Measurements from ENCODE around the gene HEXIM2.

HEXIM2 gene

DNA sequence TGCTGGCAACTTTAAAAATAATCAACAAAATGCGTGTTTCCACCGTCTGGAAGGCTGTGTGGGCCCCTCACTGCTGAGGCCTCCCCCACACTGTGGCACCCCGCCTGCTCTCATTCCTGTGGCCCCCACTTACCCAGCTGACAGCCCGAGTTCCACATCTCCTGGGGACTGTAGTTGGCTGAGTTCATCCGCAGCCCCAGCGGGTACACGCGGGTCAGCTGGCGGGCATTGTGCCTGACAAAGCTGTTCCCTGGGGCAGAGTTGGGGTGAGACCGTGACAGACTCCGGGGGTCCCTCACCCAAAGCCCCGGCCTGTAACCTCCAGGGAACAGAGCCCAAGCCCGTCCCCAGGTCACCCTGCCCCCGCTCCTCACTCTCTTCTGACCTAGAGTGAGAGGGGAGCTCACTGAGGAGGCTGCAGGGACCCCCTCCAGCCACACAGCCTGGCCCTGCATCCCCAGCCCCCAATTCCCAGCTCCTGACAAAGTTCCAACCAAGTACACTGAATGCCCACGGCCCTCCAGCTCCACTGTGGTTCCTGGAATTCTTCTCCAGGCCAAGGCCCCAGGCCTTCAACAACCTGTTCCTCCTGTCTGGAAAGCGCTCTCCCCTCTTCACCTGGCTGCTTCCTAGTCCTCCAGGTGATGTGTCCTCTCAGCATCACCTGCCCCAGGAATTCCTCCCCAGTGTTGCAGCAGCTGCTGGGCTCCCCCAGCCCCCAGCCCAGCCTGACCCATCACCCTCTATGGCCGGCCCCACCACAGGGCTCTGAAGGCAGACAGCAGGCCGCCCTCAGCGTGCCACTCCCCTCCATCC, 47.4 kb upstream of the HEXIM2 start:
- no peak overlapping the region for H3K27ac ChIP-seq (ENCODE audit: low read length, poor library complexity, severe bottlenecking)
- H2AFZ ChIP-seq (ENCODE audit: low read depth, low read length) = no peak overlapping the region
- H2AK5ac ChIP-seq (ENCODE audit: low read length, severe bottlenecking) = no peak overlapping the region
- WGBS = 92% methylated on average over 19 of the region's 19 CpGs
- no peak overlapping the region for H3K4me2 ChIP-seq (ENCODE audit: low read length, poor library complexity, severe bottlenecking)
- H3K9ac ChIP-seq (ENCODE audit: low read length) = no peak overlapping the region
- no peaks in the 10 kb centered on the region for H3K9me3 ChIP-seq (ENCODE audit: control insufficient read depth, low read length)
- H3K4me1 ChIP-seq (ENCODE audit: control insufficient read depth, insufficient read depth, low read depth, low read length) = peaks cover 43% of the 10 kb centered on the region
- H3K79me1 ChIP-seq (replicated peaks; ENCODE audit: low read length, poor library complexity, severe bottlenecking) = peaks cover 30% of the 10 kb centered on the region
- H3K23ac ChIP-seq (ENCODE audit: low read length in 2 of 2) = no peak overlapping the region
- no peak overlapping the region for H3K4me3 ChIP-seq (ENCODE audit: insufficient read depth in 1 of 2, low read depth in 1 of 2, low read length in 2 of 2)
- no peak overlapping the region for H2BK5ac ChIP-seq (ENCODE audit: low read depth, low read length, poor library complexity, severe bottlenecking)
- H4K8ac ChIP-seq (ENCODE audit: low read length) = no peak overlapping the region
- H4K91ac ChIP-seq (ENCODE audit: low read length) = peak overlapping the region; percentile 20
- DNase-seq = no peak
- H3K27me3 ChIP-seq (ENCODE audit: control insufficient read depth in 1 of 2, insufficient read depth in 1 of 2, low read length in 2 of 2) = no peaks in the 10 kb centered on the region
- no peak overlapping the region for H2BK120ac ChIP-seq (ENCODE audit: low read depth, low read length)
- H2BK12ac ChIP-seq (ENCODE audit: low read length in 2 of 2) = no peak overlapping the region
- H2BK15ac ChIP-seq (ENCODE audit: low read depth, poor library complexity, severe bottlenecking) = peak overlapping the region; percentile 20
- no peak overlapping the region for H3K14ac ChIP-seq (ENCODE audit: low read length in 2 of 2)
- no peak overlapping the region for H3K4ac ChIP-seq (ENCODE audit: low read depth in 1 of 2, low read length in 2 of 2)
- no peak overlapping the region for H3K18ac ChIP-seq (ENCODE audit: low read depth in 1 of 2, low read length in 2 of 2)
- peaks cover 53 to 67% of the 10 kb centered on the region in 2 experiments for H3K36me3 ChIP-seq (ENCODE audit: control insufficient read depth in 1 of 2, insufficient read depth in 2 of 2, low read depth in 1 of 2, low read length in 2 of 2)

DNA sequence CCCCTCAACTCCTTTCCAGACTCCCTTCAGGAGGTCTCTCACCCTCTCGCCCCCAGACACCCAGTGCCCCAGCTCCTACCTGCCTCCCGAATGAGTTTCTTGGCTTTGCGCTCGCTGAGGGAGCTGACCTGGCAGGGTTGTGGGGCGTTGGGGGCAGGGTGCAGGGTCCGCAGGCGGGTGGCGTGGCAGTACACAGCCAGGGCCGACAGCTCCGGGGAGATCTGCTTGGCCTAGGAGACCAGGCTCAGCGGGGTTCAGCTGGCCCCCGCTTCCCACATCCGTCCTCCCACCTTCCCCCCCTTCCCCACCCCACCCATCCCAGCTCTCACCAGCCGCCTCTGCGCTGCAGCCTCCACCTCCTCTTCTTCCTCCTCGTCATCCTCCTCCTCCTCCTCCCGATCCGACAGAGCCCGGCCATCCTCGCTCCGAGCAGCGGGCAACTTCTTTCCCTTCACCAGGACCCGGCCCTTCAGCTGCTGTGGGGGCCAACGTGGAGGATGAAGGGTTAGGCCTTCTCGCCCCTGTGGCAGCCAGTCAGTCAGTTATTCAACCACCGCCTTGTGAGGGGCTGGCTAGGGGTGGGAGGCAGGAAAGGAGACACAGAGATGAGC, 46.6 kb upstream of the HEXIM2 start:
- WGBS = 94% methylated on average over 26 of the region's 26 CpGs
- no peaks in the 10 kb centered on the region for H3K27me3 ChIP-seq (ENCODE audit: control insufficient read depth in 1 of 2, insufficient read depth in 1 of 2, low read length in 2 of 2)
- no peak overlapping the region for H3K4me2 ChIP-seq (ENCODE audit: low read length, poor library complexity, severe bottlenecking)
- no peak overlapping the region for H4K91ac ChIP-seq (ENCODE audit: low read length)
- H3K9ac ChIP-seq (ENCODE audit: low read length) = no peak overlapping the region
- no peak overlapping the region for H2BK5ac ChIP-seq (ENCODE audit: low read depth, low read length, poor library complexity, severe bottlenecking)
- H3K4me1 ChIP-seq (ENCODE audit: control insufficient read depth, insufficient read depth, low read depth, low read length) = peaks cover 47% of the 10 kb centered on the region
- H3K14ac ChIP-seq (ENCODE audit: low read length in 2 of 2) = no peak overlapping the region
- H2BK120ac ChIP-seq (ENCODE audit: low read depth, low read length) = no peak overlapping the region
- no peak overlapping the region for H2AK5ac ChIP-seq (ENCODE audit: low read length, severe bottlenecking)
- no peak for DNase-seq
- H3K9me3 ChIP-seq (ENCODE audit: control insufficient read depth, low read length) = no peaks in the 10 kb centered on the region
- H3K18ac ChIP-seq (ENCODE audit: low read depth in 1 of 2, low read length in 2 of 2) = no peak overlapping the region
- H3K23ac ChIP-seq (ENCODE audit: low read length in 2 of 2) = peak overlapping the region in 1 of 2 experiments; percentile 9
- peaks cover 34% of the 10 kb centered on the region for H3K79me1 ChIP-seq (replicated peaks; ENCODE audit: low read length, poor library complexity, severe bottlenecking)
- H3K27ac ChIP-seq (ENCODE audit: low read length, poor library complexity, severe bottlenecking) = no peak overlapping the region
- H3K4ac ChIP-seq (ENCODE audit: low read depth in 1 of 2, low read length in 2 of 2) = no peak overlapping the region
- H2BK15ac ChIP-seq (ENCODE audit: low read depth, poor library complexity, severe bottlenecking) = no peak overlapping the region
- H2BK12ac ChIP-seq (ENCODE audit: low read length in 2 of 2) = no peak overlapping the region
- H4K8ac ChIP-seq (ENCODE audit: low read length) = no peak overlapping the region
- H2AFZ ChIP-seq (ENCODE audit: low read depth, low read length) = no peak overlapping the region
- H3K36me3 ChIP-seq (ENCODE audit: control insufficient read depth in 1 of 2, insufficient read depth in 2 of 2, low read depth in 1 of 2, low read length in 2 of 2) = peaks cover 56 to 73% of the 10 kb centered on the region in 2 experiments
- H3K4me3 ChIP-seq (ENCODE audit: insufficient read depth in 1 of 2, low read depth in 1 of 2, low read length in 2 of 2) = no peak overlapping the region

DNA sequence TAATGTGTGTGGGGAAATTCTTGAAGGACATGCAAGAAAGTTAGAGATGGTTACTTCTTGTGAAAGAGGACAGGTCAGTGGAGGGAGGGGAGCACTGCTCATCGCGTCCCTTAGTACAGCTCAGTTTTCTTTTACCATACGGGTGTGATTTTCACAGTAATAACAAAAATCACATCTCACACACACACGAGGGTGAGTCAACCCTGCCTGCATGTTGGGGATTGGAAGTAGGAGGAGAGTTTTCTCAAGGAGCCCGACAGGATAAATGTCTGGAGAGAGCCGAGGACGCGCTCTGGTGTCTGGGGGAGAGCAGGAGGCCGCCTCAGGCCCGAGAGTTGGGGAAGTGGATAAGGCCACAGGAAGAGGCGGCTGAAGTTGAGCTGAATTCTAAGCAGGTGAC, 45.8 kb upstream of the HEXIM2 start:
- Histone ChIP-seq H3K4me1 (ENCODE audit: control insufficient read depth, insufficient read depth, low read depth, low read length) (peaks cover 46% of the 10 kb centered on the region), H3K27ac (ENCODE audit: low read length, poor library complexity, severe bottlenecking) (no peak overlapping the region), H2AK5ac (ENCODE audit: low read length, severe bottlenecking) (no peak overlapping the region), H3K9me3 (ENCODE audit: control insufficient read depth, low read length) (no peaks in the 10 kb centered on the region), H3K27me3 (ENCODE audit: control insufficient read depth in 1 of 2, insufficient read depth in 1 of 2, low read length in 2 of 2) (no peaks in the 10 kb centered on the region), H2BK15ac (ENCODE audit: low read depth, poor library complexity, severe bottlenecking) (no peak overlapping the region), H3K4ac (ENCODE audit: low read depth in 1 of 2, low read length in 2 of 2) (no peak overlapping the region), H3K9ac (ENCODE audit: low read length) (no peak overlapping the region), H4K91ac (ENCODE audit: low read length) (no peak overlapping the region), H2BK12ac (ENCODE audit: low read length in 2 of 2) (no peak overlapping the region), H2BK5ac (ENCODE audit: low read depth, low read length, poor library complexity, severe bottlenecking) (no peak overlapping the region), H4K8ac (ENCODE audit: low read length) (no peak overlapping the region), H3K4me2 (ENCODE audit: low read length, poor library complexity, severe bottlenecking) (no peak overlapping the region), H2BK120ac (ENCODE audit: low read depth, low read length) (no peak overlapping the region), H3K14ac (ENCODE audit: low read length in 2 of 2) (no peak overlapping the region), H3K4me3 (ENCODE audit: insufficient read depth in 1 of 2, low read depth in 1 of 2, low read length in 2 of 2) (no peak overlapping the region), H3K79me1 (replicated peaks; ENCODE audit: low read length, poor library complexity, severe bottlenecking) (peaks cover 39% of the 10 kb centered on the region), H3K18ac (ENCODE audit: low read depth in 1 of 2, low read length in 2 of 2) (no peak overlapping the region), H3K36me3 (ENCODE audit: control insufficient read depth in 1 of 2, insufficient read depth in 2 of 2, low read depth in 1 of 2, low read length in 2 of 2) (peaks cover 56 to 80% of the 10 kb centered on the region in 2 experiments), H2AFZ (ENCODE audit: low read depth, low read length) (no peak overlapping the region), H3K23ac (ENCODE audit: low read length in 2 of 2) (no peak overlapping the region)
- 73% methylated on average over 8 of the region's 11 CpGs for WGBS
- DNase-seq = no peak

DNA sequence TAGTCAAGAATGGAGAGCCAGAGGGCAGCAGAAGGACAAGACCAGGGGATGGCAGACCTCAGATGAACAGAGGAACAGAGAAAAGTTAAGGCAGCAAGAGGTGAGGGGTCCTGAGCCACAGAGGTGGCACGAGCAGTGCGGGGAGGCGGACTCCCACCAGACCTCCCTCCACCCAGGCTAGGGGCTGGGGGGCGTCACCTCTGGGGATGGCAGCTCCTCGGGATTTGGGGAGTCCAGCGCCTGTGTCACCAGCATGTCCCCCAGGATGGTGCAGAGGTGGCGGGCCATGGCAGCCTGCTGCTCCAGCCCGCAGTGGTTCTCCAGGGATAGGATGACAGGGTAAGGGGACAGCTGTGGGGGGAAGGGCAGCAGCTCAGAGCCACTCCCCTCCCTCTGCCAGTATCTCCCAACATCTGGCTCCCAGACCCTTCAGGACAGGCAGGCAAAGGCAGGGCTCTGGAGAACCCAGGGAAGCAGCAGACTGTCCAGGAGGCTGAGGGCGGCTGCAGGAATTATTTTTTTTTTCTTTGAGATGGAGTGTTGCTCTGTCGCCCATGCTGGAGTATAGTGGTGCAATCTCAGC, 45.1 kb upstream of the HEXIM2 start:
- Histone ChIP-seq H3K23ac (ENCODE audit: low read length in 2 of 2) (no peak overlapping the region), H3K27me3 (ENCODE audit: control insufficient read depth in 1 of 2, insufficient read depth in 1 of 2, low read length in 2 of 2) (no peaks in the 10 kb centered on the region), H3K4me1 (ENCODE audit: control insufficient read depth, insufficient read depth, low read depth, low read length) (peaks cover 39% of the 10 kb centered on the region)

More for the DNA sequence above, 45.1 kb upstream of the HEXIM2 start:
- Histone ChIP-seq H2BK120ac (ENCODE audit: low read depth, low read length) (no peak overlapping the region), H3K9ac (ENCODE audit: low read length) (no peak overlapping the region), H2BK5ac (ENCODE audit: low read depth, low read length, poor library complexity, severe bottlenecking) (no peak overlapping the region), H2AFZ (ENCODE audit: low read depth, low read length) (no peak overlapping the region), H2BK12ac (ENCODE audit: low read length in 2 of 2) (no peak overlapping the region), H3K79me1 (replicated peaks; ENCODE audit: low read length, poor library complexity, severe bottlenecking) (peaks cover 40% of the 10 kb centered on the region), H3K9me3 (ENCODE audit: control insufficient read depth, low read length) (no peaks in the 10 kb centered on the region), H2AK5ac (ENCODE audit: low read length, severe bottlenecking) (peak overlapping the region; percentile 61), H3K18ac (ENCODE audit: low read depth in 1 of 2, low read length in 2 of 2) (peak overlapping the region in 1 of 2 experiments; percentile 24), H4K91ac (ENCODE audit: low read length) (no peak overlapping the region), H3K27ac (ENCODE audit: low read length, poor library complexity, severe bottlenecking) (no peak overlapping the region), H3K36me3 (ENCODE audit: control insufficient read depth in 1 of 2, insufficient read depth in 2 of 2, low read depth in 1 of 2, low read length in 2 of 2) (peaks cover 56 to 80% of the 10 kb centered on the region in 2 experiments), H3K4me3 (ENCODE audit: insufficient read depth in 1 of 2, low read depth in 1 of 2, low read length in 2 of 2) (no peak overlapping the region), H3K14ac (ENCODE audit: low read length in 2 of 2) (no peak overlapping the region), H3K4ac (ENCODE audit: low read depth in 1 of 2, low read length in 2 of 2) (no peak overlapping the region), H3K4me2 (ENCODE audit: low read length, poor library complexity, severe bottlenecking) (no peak overlapping the region), H2BK15ac (ENCODE audit: low read depth, poor library complexity, severe bottlenecking) (no peak overlapping the region), H4K8ac (ENCODE audit: low read length) (peak overlapping the region; percentile 31)
- no peak for DNase-seq
- WGBS = 92% methylated on average over 9 of the region's 10 CpGs
